Ectodermal cell (in vitro differentiated cells): ENCODE measurements around the gene LRRC51.
"Not testable (repeated sequence)": the region's sequence is repeated elsewhere in the genome, so short reads cannot be mapped to it uniquely, and the experiment has no call there.

Experiments used
- H3K27ac ChIP-seq: 2 replicates; pipeline ENCODE4 v1.7.0; 2013; ENCODE audit warnings: mild to moderate bottlenecking, low read depth, low read length; ENCODE audit not compliant: insufficient read depth, poor library complexity, severe bottlenecking
- H3K27me3 ChIP-seq: 2 replicates; pipeline ENCODE4 v1.7.0; 2013; ENCODE audit warnings: mild to moderate bottlenecking, low read length; ENCODE audit not compliant: insufficient read depth, control insufficient read depth, poor library complexity, severe bottlenecking
- H3K36me3 ChIP-seq: one replicate; pipeline ENCODE4 v1.7.0; 2013; ENCODE audit warnings: low read length; ENCODE audit not compliant: control insufficient read depth, insufficient read depth
- H3K4me1 ChIP-seq: one replicate; pipeline ENCODE4 v1.7.0; 2013; ENCODE audit warnings: low read length; ENCODE audit not compliant: control insufficient read depth, insufficient read depth
- H3K4me3 ChIP-seq: 2 replicates; pipeline ENCODE4 v1.7.0; 2013; ENCODE audit warnings: low read depth, low read length, control low read depth; ENCODE audit not compliant: insufficient read depth
- H3K9me3 ChIP-seq: 2 replicates; pipeline ENCODE4 v1.7.0; 2013; ENCODE audit warnings: mild to moderate bottlenecking, low read length, moderate library complexity; ENCODE audit not compliant: control insufficient read depth
- WGBS, 2 experiments: methylation state at CpG; one replicate each; pipeline ENCODE4 v1.1.7; 2013; ENCODE audit warnings: missing lambda C conversion rate in 2 of 2; 5-methylcytosine and 5-hydroxymethylcytosine counted together

LRRC51 gene

GRCh38 chr11:72138821-72139390 is 58.3 kb downstream of the LRRC51 start:
- no peaks in the 10 kb centered on the region for H3K4me1 ChIP-seq
- no peaks in the 10 kb centered on the region for H3K27me3 ChIP-seq
- H3K4me3 ChIP-seq: no peak overlapping the region
- H3K36me3 ChIP-seq: no peaks in the 10 kb centered on the region
- H3K27ac ChIP-seq: no peak overlapping the region
- 91 to 93% methylated on average over 9 to 12 of the region's 12 CpGs for WGBS, 2 experiments
- H3K9me3 ChIP-seq: no peaks in the 10 kb centered on the region

DNA sequence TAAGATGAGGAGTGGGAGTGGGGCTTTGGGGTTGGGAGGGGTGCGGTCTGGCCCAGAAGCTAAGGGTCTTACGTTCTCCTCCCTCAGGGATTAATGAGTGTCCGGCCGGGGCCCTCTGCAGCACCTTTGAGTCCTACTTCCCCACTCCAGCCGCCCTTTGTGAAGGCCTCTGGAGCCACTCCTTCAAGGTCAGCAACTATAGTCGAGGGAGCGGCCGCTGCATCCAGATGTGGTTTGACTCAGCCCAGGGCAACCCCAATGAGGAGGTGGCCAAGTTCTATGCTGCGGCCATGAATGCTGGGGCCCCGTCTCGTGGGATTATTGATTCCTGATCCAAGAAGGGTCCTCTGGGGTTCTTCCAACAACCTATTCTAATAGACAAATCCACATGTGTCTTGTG is 58.9 kb downstream of the LRRC51 start:
- Histone ChIP-seq H3K27ac (no peak overlapping the region), H3K9me3 (no peaks in the 10 kb centered on the region), H3K36me3 (no peaks in the 10 kb centered on the region), H3K4me3 (no peak overlapping the region), H3K4me1 (no peaks in the 10 kb centered on the region), H3K27me3 (no peaks in the 10 kb centered on the region)
- 93 to 97% methylated on average over 11 of the region's 11 CpGs for WGBS, 2 experiments

DNA sequence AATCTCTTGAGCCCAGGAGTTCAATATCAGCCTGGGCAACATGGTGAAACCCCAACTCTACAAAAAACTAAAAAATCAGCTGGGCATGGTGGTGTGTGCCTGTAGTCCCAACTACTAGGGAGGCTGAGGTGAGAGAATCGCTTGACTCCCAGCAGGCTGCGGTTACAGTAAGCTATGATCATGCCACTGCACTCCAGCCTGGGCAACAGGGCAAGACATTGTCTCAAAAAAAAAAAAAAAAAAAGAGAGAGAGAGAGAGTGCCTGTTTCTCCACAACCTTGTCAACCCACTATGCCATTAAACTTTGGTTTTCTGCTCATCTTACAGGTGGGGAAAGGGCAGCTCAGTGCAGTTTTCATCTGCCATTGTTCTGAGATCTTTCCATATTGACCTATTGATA is 60.0 kb downstream of the LRRC51 start:
- Histone ChIP-seq H3K27ac (no peak overlapping the region), H3K9me3 (no peaks in the 10 kb centered on the region), H3K36me3 (no peaks in the 10 kb centered on the region), H3K4me1 (no peaks in the 10 kb centered on the region), H3K4me3 (no peak overlapping the region), H3K27me3 (no peaks in the 10 kb centered on the region)
- WGBS, 2 experiments: 93 to 94% methylated on average over 2 of the region's 2 CpGs

DNA sequence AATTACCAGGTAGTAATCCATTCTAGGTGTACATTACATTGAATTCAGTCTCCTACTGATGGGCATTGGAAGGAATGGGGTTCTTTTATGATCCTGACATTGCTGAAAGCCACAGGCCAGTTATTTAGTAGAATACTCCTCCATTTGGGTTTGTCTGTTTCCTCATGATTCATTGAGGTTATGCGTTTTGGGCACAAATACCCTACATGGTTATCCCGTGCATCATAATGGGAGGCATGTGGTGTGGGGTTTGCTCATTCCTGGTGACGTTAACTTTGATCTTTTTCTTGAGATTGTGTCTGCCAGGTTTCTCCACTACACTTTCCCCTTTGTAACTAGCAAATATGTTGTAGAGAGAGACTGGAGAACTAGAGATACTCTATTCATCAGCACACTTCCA is 60.4 kb downstream of the LRRC51 start:
- 54 to 73% methylated on average over 2 to 3 of the region's 3 CpGs for WGBS, 2 experiments
- no peak overlapping the region for H3K4me3 ChIP-seq
- no peak overlapping the region for H3K27ac ChIP-seq
- H3K9me3 ChIP-seq: no peaks in the 10 kb centered on the region
- H3K4me1 ChIP-seq: no peaks in the 10 kb centered on the region
- no peaks in the 10 kb centered on the region for H3K27me3 ChIP-seq
- no peaks in the 10 kb centered on the region for H3K36me3 ChIP-seq

GRCh38 chr11:72142086-72142485 is 61.4 kb downstream of the LRRC51 start:
- not testable (repeated sequence) for H3K27ac ChIP-seq, H3K36me3 ChIP-seq, H3K4me3 ChIP-seq, H3K9me3 ChIP-seq, H3K4me1 ChIP-seq, H3K27me3 ChIP-seq
- WGBS, 2 experiments: 70% methylated on average over 1 of the region's 1 CpG

- not testable (repeated sequence) for H3K27me3 ChIP-seq, H3K4me1 ChIP-seq, H3K9me3 ChIP-seq, H3K36me3 ChIP-seq, H3K27ac ChIP-seq, H3K4me3 ChIP-seq
- WGBS, 2 experiments: no CpG with 5 or more reads among the region's 1 CpG
Measured at GRCh38 chr11:72142543-72142942, 61.9 kb downstream of the LRRC51 start.

GRCh38 chr11:72144807-72145565 is 64.3 kb downstream of the LRRC51 start:
- Histone ChIP-seq H3K36me3 (no peaks in the 10 kb centered on the region), H3K27ac (no peak overlapping the region), H3K27me3 (no peaks in the 10 kb centered on the region), H3K4me3 (no peak overlapping the region), H3K9me3 (no peaks in the 10 kb centered on the region), H3K4me1 (no peaks in the 10 kb centered on the region)
- WGBS, 2 experiments: 90 to 92% methylated on average over 4 of the region's 4 CpGs
